Omental fat pad (tissue), 4 donors: ENCODE measurements around the gene MMP28. TPM values are rescaled to one million over a fixed set of nuclear protein-coding genes. Genes with fewer than 3 reads are reported as not detected.

Experiments used
- ATAC-seq: fragments of 150-250 bp; one replicate; pipeline ENCODE4 v1.9.1; 2016; ENCODE audit warnings: mild to moderate bottlenecking, moderate library complexity; ENCODE audit not compliant: low FRiP score
- DNase-seq: peaks from one replicate; pipeline ENCODE4 v3.0.0-alpha.2; 2019; ENCODE audit warnings: low spot score
- CTCF ChIP-seq, 3 donors: fragments of 450-650 bp; IDR thresholded peaks; one replicate each; pipeline ENCODE4 v1.5.1; 2016 to 2017; ENCODE audit warnings: antibody characterized with exemption in 3 of 3, mild to moderate bottlenecking in 3 of 3, moderate library complexity in 2 of 3
- total RNA-seq, 4 donors: library from RNA; depleted of rRNA; stranded (reverse); fragments of >200 nt; gene quantifications; one replicate each; pipeline ENCODE4 v1.1.0, GENCODE V29; 2016

Gene MMP28
- total RNA-seq, 4 donors from 2014 or later = 31.5 to 65.6 (median 48.7) TPM

GRCh38 chr17:35726953-35727460, 68.4 kb downstream of the MMP28 start:
- DNase-seq (no peak), ATAC-seq (no peak)
- TF ChIP-seq CTCF (IDR thresholded peaks at IDR 0.05) = no peak

- no peak for TF ChIP-seq CTCF (IDR thresholded peaks at IDR 0.05)
- DNase-seq (peak; percentile 56), ATAC-seq (no peak)
These were observed 69.1 kb downstream of the MMP28 start for GRCh38 chr17:35726127-35726952.

GRCh38 chr17:35725802-35726126, 69.7 kb downstream of the MMP28 start:
- DNase-seq = no peak
- no peak for TF ChIP-seq CTCF (IDR thresholded peaks at IDR 0.05)
- ATAC-seq = no peak

- no peak for TF ChIP-seq CTCF (IDR thresholded peaks at IDR 0.05)
- no peak for DNase-seq
- ATAC-seq = no peak
These were observed 70.4 kb downstream of the MMP28 start for GRCh38 chr17:35725058-35725457.

GRCh38 chr17:35723735-35724134, 71.7 kb downstream of the MMP28 start:
- DNase-seq (no peak), ATAC-seq (no peak)
- TF ChIP-seq CTCF (IDR thresholded peaks at IDR 0.05) = no peak

- peak; percentile 27 for ATAC-seq
- TF ChIP-seq CTCF (IDR thresholded peaks at IDR 0.05) = no peak
- DNase-seq = no peak
These were observed 78.0 kb downstream of the MMP28 start for GRCh38 chr17:35717475-35717874.

- ATAC-seq = peak; percentile 34
These were observed 78.5 kb downstream of the MMP28 start for GRCh38 chr17:35716897-35717465.

More at GRCh38 chr17:35716897-35717465, 78.5 kb downstream of the MMP28 start:
- no peak for DNase-seq
- TF ChIP-seq CTCF (IDR thresholded peaks at IDR 0.05) = no peak
